PC-3 (cell line): ENCODE data around the gene NOTCH2NLA. TPM values are rescaled to one million over a fixed set of nuclear protein-coding genes. Genes with fewer than 3 reads are reported as not detected.
"Not testable (repeated sequence)": the region's sequence is repeated elsewhere in the genome, so short reads cannot be mapped to it uniquely, and the experiment has no call there.

ENCODE experiments used
- ATAC-seq: fragments of 200-7000 bp; cut with Tn5 transposase; 2 replicates; pipeline ENCODE4 v1.9.1; 2020; ENCODE audit warnings: mild to moderate bottlenecking, moderate library complexity
- Bru-seq: library from RNA; stranded (reverse); fragments of 400-500 nt; gene quantifications from one replicate; lab custom pipeline; 2021; lab: Mats Ljungman, UMichigan
- BruChase-seq, 2 experiments: library from RNA; stranded (reverse); fragments of 400-500 nt; gene quantifications; one replicate each; lab custom pipeline; 2021; lab: Mats Ljungman, UMichigan
- BruUV-seq: library from RNA; stranded (reverse); fragments of 400-500 nt; replicated peaks from 2 replicates; lab custom pipeline; 2021; lab: Mats Ljungman, UMichigan
- CTCF ChIA-PET: fragments of 300-600 bp; sonication (Branson Sonifier 250); formaldehyde crosslinking; loops from one replicate; lab custom pipeline; 2022; ENCODE audit warnings: antibody characterized with exemption; lab: Charles Lee
- POLR2A ChIA-PET: fragments of 300-600 bp; sonication (Branson Sonifier 250); formaldehyde crosslinking; loops from one replicate; lab custom pipeline; 2022; ENCODE audit warnings: antibody characterized with exemption; ENCODE audit not compliant: unreplicated experiment; lab: Charles Lee
- DNase-seq: peaks from one replicate; pipeline ENCODE4 v3.0.0-alpha.2; 2015
- H2AFZ ChIP-seq: fragments of 300-600 bp; sonication (generic); 2 replicates; pipeline ENCODE4 v1.6.0; 2016; ENCODE audit warnings: antibody characterized with exemption, low read length
- H3F3A ChIP-seq: fragments of 300-600 bp; sonication (generic); one replicate; pipeline ENCODE4 v1.6.0; 2017; ENCODE audit warnings: antibody characterized with exemption, low read length, control low read depth, mild to moderate bottlenecking; ENCODE audit not compliant: unreplicated experiment
- H3K27ac ChIP-seq: fragments of 300-600 bp; sonication (generic); 2 replicates; pipeline ENCODE4 v1.5.1; 2016; ENCODE audit warnings: mild to moderate bottlenecking, low read length
- H3K27me3 ChIP-seq: fragments of 300-600 bp; sonication (generic); 2 replicates; pipeline ENCODE4 v1.6.1; 2016; ENCODE audit warnings: low read length, mixed read lengths
- H3K36me3 ChIP-seq: fragments of 300-600 bp; sonication (generic); 2 replicates; pipeline ENCODE4 v1.6.1; 2016; ENCODE audit warnings: low read depth, mixed run types, low read length, mixed read lengths
- H3K4me1 ChIP-seq: fragments of 300-600 bp; sonication (generic); 2 replicates; pipeline ENCODE4 v1.5.1; 2016; ENCODE audit warnings: low read length; ENCODE audit not compliant: insufficient read depth
- H3K4me2 ChIP-seq: fragments of 300-600 bp; sonication (generic); 2 replicates; pipeline ENCODE4 v1.6.0; 2016; ENCODE audit warnings: low read length
- H3K4me3 ChIP-seq: fragments of 300-600 bp; sonication (generic); 2 replicates; pipeline ENCODE4 v1.5.1; 2016; ENCODE audit warnings: mild to moderate bottlenecking, low read length, mixed read lengths
- H3K79me2 ChIP-seq: fragments of 300-600 bp; sonication (generic); 2 replicates; pipeline ENCODE4 v1.6.1; 2017; ENCODE audit warnings: low read length, mixed read lengths
- H3K9ac ChIP-seq: fragments of 300-600 bp; sonication (generic); 2 replicates; pipeline ENCODE4 v1.6.0; 2016; ENCODE audit warnings: mild to moderate bottlenecking, low read length
- H3K9me2 ChIP-seq: fragments of 300-600 bp; sonication (generic); replicated peaks from 2 replicates; pipeline ENCODE4 v1.6.1; 2016; ENCODE audit warnings: mixed run types, low read length, mixed read lengths
- H3K9me3 ChIP-seq: fragments of 300-600 bp; sonication (generic); 2 replicates; pipeline ENCODE4 v1.6.1; 2016; ENCODE audit warnings: low read length, mixed read lengths
- H4K20me1 ChIP-seq: fragments of 300-600 bp; sonication (generic); 2 replicates; pipeline ENCODE4 v1.6.1; 2016; ENCODE audit warnings: low read length, mixed read lengths
- intact Hi-C: fragments of 100-400 bp; cut with micrococcal nuclease; formaldehyde crosslinking; loops from 2 replicates; pipeline ENCODE4 v1.9.0; 2023
- long read RNA-seq: library from polyadenylated mRNA; unstranded; transcript quantifications from one replicate; pipeline ENCODE4 v2.0.0, GENCODE V29; 2021; ENCODE audit not compliant: unreplicated experiment
- total RNA-seq: library from RNA; depleted of rRNA; stranded (reverse); fragments of >200 nt; gene quantifications from 2 replicates; pipeline ENCODE4 v1.2.3, GENCODE V29; 2014; rRNA removed

NOTCH2NLA gene
- total RNA-seq: 69.6 and 93.9 TPM in 2 replicates
- percentile 80 among the genes with signal in this experiment for Bru-seq, nascent RNA
- percentile 85 among the genes with signal in this experiment for BruChase-seq, experiment 1, labeled RNA remaining after a 6-hour chase
- BruChase-seq, experiment 2, labeled RNA remaining after a 2-hour chase: percentile 88 among the genes with signal in this experiment
- long read RNA-seq, transcript NOTCH2NLA-201 (5 exons, 1,874 nt): major isoform, 37 of 45 reads
- long read RNA-seq, partial matches to known transcripts: 1 of 45 reads
- long read RNA-seq, other reads (novel, unspliced or antisense): 5 of 45 reads

GRCh38 chr1:146228710-146229477 is at the start of gene NOTCH2NLA:
Gene NOTCH2NLA (minus strand): TSS chr1:146229021. CDS start chr1:146189337, 39,684 bp downstream.
- H3K27me3 ChIP-seq, H4K20me1 ChIP-seq, H2AFZ ChIP-seq, H3F3A ChIP-seq, H3K36me3 ChIP-seq, intact Hi-C loops, DNase-seq, H3K9me2 ChIP-seq, H3K9me3 ChIP-seq, POLR2A ChIA-PET, H3K4me1 ChIP-seq, BruUV-seq, CTCF ChIA-PET, H3K79me2 ChIP-seq: not testable (repeated sequence)
- peak within 1 kb of the TSS; percentile 70 for H3K4me3 ChIP-seq
- H3K4me2 ChIP-seq: peak within 1 kb of the TSS; percentile 68; the same call in 1 of the 2 replicates
- ATAC-seq: peak; percentile 96
- H3K9ac ChIP-seq: peak within 1 kb of the TSS; percentile 82
- peak within 1 kb of the TSS; percentile 56 for H3K27ac ChIP-seq

- H3K4me2 ChIP-seq, H3K27ac ChIP-seq, POLR2A ChIA-PET, H3K79me2 ChIP-seq, H4K20me1 ChIP-seq, H3K36me3 ChIP-seq, DNase-seq, H3K9ac ChIP-seq, H3K4me3 ChIP-seq, CTCF ChIA-PET, H2AFZ ChIP-seq, H3K4me1 ChIP-seq, ATAC-seq, H3K9me3 ChIP-seq, intact Hi-C loops, H3K9me2 ChIP-seq, BruUV-seq, H3F3A ChIP-seq, H3K27me3 ChIP-seq: not testable (repeated sequence)
Measured at GRCh38 chr1:146278346-146278745, 49.5 kb upstream of the NOTCH2NLA start.

GRCh38 chr1:146277087-146277486 is 48.3 kb upstream of the NOTCH2NLA start:
- intact Hi-C loops, H3K9me3 ChIP-seq, H4K20me1 ChIP-seq, H3K4me2 ChIP-seq, DNase-seq, CTCF ChIA-PET, H3K9ac ChIP-seq, H3K27ac ChIP-seq, H3K79me2 ChIP-seq, H3K36me3 ChIP-seq, H2AFZ ChIP-seq, H3K9me2 ChIP-seq, H3K4me3 ChIP-seq, H3K27me3 ChIP-seq, H3F3A ChIP-seq, H3K4me1 ChIP-seq, POLR2A ChIA-PET, BruUV-seq: not testable (repeated sequence)
- peak; percentile 63 for ATAC-seq

GRCh38 chr1:146274083-146274482 is 45.3 kb upstream of the NOTCH2NLA start:
- DNase-seq, CTCF ChIA-PET, POLR2A ChIA-PET, H3K4me1 ChIP-seq, intact Hi-C loops, H3K27ac ChIP-seq, H2AFZ ChIP-seq, H3K79me2 ChIP-seq, H3K9me2 ChIP-seq, BruUV-seq, H4K20me1 ChIP-seq, H3K9me3 ChIP-seq, H3K4me2 ChIP-seq, H3K4me3 ChIP-seq, H3F3A ChIP-seq, H3K9ac ChIP-seq, H3K27me3 ChIP-seq, H3K36me3 ChIP-seq: not testable (repeated sequence)
- ATAC-seq: peak; percentile 48

GRCh38 chr1:146273194-146273593 is 44.4 kb upstream of the NOTCH2NLA start:
- H3K4me3 ChIP-seq, CTCF ChIA-PET, H3K9me3 ChIP-seq, H3K27me3 ChIP-seq, intact Hi-C loops, H4K20me1 ChIP-seq, H3K4me2 ChIP-seq, H3K79me2 ChIP-seq, H3K9me2 ChIP-seq, ATAC-seq, BruUV-seq, H3K9ac ChIP-seq, H3K4me1 ChIP-seq, H3F3A ChIP-seq, POLR2A ChIA-PET, H3K27ac ChIP-seq, DNase-seq, H2AFZ ChIP-seq, H3K36me3 ChIP-seq: not testable (repeated sequence)

- POLR2A ChIA-PET, H3K9ac ChIP-seq, DNase-seq, H4K20me1 ChIP-seq, intact Hi-C loops, BruUV-seq, H2AFZ ChIP-seq, H3F3A ChIP-seq, H3K79me2 ChIP-seq, H3K36me3 ChIP-seq, H3K27ac ChIP-seq, H3K4me2 ChIP-seq, H3K9me3 ChIP-seq, H3K4me1 ChIP-seq, CTCF ChIA-PET, H3K27me3 ChIP-seq, H3K4me3 ChIP-seq, H3K9me2 ChIP-seq: not testable (repeated sequence)
- peak; percentile 39 for ATAC-seq
Measured at GRCh38 chr1:146272734-146273133, 43.9 kb upstream of the NOTCH2NLA start.
